SK-N-MC (cell line): ENCODE data around the gene GNPTAB.

Source experiments
- EZH2 ChIP-seq: fragments of 200-600 bp; sonication (generic); IDR thresholded peaks from one replicate; pipeline ENCODE4 v1.6.1; 2017; ENCODE audit warnings: antibody characterized with exemption
- POLR2AphosphoS5 ChIP-seq: IDR thresholded peaks from 2 replicates; pipeline ENCODE4 v1.6.1; 2012; ENCODE audit warnings: mild to moderate bottlenecking, low read depth, low read length, borderline replicate concordance

DNA sequence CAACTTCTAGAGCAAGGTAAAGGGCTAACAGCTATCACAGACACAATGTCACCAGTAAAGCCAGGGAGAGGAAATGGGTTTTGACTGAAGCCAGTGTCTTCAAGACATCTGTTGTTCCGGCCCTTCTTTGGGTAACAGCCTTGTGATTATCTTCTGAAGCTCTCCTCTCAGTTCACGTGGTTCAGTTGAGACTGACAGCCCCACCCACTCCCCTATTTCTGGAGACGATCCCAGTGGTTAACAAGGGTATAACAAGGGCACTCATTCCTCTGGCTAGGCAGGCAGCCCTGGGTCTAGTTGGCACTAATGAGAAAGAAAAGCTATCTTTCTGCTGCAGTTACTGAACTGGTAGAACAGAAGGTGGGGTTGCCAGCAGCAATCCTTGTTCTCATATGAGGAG lies 6.9 kb downstream of the GNPTAB start:
- TF ChIP-seq POLR2AphosphoS5: no peak
- no peak for TF ChIP-seq EZH2
